Body of pancreas (tissue), 4 donors: ENCODE data around the gene HECW1.

Experiments used
- CTCF ChIP-seq, 7 experiments: fragments of 450-650 bp in 4 of 7; fragments of 200-600 bp in 3 of 7; sonication (generic) in 3 of 7; IDR thresholded peaks; one replicate each; pipeline ENCODE4 v1.5.1; 2016 to 2019; ENCODE audit warnings: antibody characterized with exemption in 7 of 7
- POLR2A ChIP-seq, 3 donors: fragments of 450-650 bp; IDR thresholded peaks; one replicate each; pipeline ENCODE4 v1.6.1; 2016; ENCODE audit warnings: antibody characterized with exemption in 3 of 3, mild to moderate bottlenecking in 2 of 3

- TF ChIP-seq CTCF (IDR thresholded peaks at IDR 0.05) = no peak
- no peak for TF ChIP-seq POLR2A (IDR thresholded peaks at IDR 0.05)
These were observed 171.3 kb downstream of the HECW1 start for GRCh38 chr7:43283706-43284105.
